OCI-LY3 (cell line): ENCODE results near the gene TMEM135.

Source experiments
- EZH2phosphoT487 ChIP-seq: fragments of 200-600 bp; shearing (Covaris generic); IDR thresholded peaks from 2 replicates; pipeline ENCODE4 v1.6.1; 2018; ENCODE audit warnings: antibody characterized with exemption, mixed run types, low read depth
- TF ChIP-seq, protein P1 (sequence below): fragments of 200-600, 300-600 bp; sonication (generic); IDR thresholded peaks from 2 replicates; pipeline ENCODE4 v1.5.1; 2014; ENCODE audit warnings: antibody characterized with exemption, low read length, low read depth

DNA sequence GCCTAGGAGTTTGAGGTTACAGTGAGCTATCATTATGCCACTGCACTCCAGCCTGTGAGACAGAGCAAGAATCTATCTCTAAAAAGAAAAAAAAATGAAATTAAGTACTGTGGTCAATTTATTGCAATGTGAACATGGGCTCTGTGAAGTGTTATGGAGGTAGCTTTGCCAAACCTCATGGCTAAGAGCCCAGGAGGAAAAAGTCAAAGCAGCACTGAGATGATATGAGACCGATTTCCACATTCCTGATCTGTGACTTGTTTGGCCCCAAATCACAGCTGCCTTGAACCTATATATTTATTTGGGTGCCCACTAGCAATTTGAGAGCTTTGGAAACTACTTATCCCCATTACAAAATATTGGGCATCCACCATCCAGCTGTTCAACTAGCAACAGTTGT, 29.8 kb upstream of the TMEM135 start:
- TF ChIP-seq, protein P1, sequence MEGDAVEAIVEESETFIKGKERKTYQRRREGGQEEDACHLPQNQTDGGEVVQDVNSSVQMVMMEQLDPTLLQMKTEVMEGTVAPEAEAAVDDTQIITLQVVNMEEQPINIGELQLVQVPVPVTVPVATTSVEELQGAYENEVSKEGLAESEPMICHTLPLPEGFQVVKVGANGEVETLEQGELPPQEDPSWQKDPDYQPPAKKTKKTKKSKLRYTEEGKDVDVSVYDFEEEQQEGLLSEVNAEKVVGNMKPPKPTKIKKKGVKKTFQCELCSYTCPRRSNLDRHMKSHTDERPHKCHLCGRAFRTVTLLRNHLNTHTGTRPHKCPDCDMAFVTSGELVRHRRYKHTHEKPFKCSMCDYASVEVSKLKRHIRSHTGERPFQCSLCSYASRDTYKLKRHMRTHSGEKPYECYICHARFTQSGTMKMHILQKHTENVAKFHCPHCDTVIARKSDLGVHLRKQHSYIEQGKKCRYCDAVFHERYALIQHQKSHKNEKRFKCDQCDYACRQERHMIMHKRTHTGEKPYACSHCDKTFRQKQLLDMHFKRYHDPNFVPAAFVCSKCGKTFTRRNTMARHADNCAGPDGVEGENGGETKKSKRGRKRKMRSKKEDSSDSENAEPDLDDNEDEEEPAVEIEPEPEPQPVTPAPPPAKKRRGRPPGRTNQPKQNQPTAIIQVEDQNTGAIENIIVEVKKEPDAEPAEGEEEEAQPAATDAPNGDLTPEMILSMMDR, result no peak
- no peak for TF ChIP-seq EZH2phosphoT487
